Suppressor macrophage (primary cell): Measurements from ENCODE around the gene CAPN3.
A peak's percentile ranks its signal among the peaks of the same experiment; 100 is the strongest.

Experiments used
- DNase-seq, 4 experiments: peaks; one replicate each; pipeline ENCODE4 v3.0.0-alpha.2; 2020 to 2022

Gene CAPN3

GRCh38 chr15:42358141-42358540 is 1.2 kb upstream of the CAPN3 start:
- DNase-seq, result no peak

GRCh38 chr15:42359985-42360384 is 684 bp downstream of the CAPN3 start:
- DNase-seq, result peak in 3 of 4 experiments; percentile 26 to 45 (median 28)

- DNase-seq, result no peak
These were observed 1.3 kb downstream of the CAPN3 start for GRCh38 chr15:42360535-42361112.

- DNase-seq, result no peak
These were observed 4.2 kb downstream of the CAPN3 start for GRCh38 chr15:42363487-42363886.

GRCh38 chr15:42363942-42364341 is 4.6 kb downstream of the CAPN3 start:
- no peak for DNase-seq

- no peak for DNase-seq
These were observed 5.2 kb downstream of the CAPN3 start for GRCh38 chr15:42364529-42364928.

GRCh38 chr15:42365921-42366550 is 6.7 kb downstream of the CAPN3 start:
- DNase-seq, result peak in 3 of 4 experiments; percentile 29 to 65 (median 54)

- peak; percentile 83 to 95 (median 91) for DNase-seq
These were observed 7.7 kb downstream of the CAPN3 start for GRCh38 chr15:42367041-42367440.

- no peak for DNase-seq
These were observed 8.8 kb downstream of the CAPN3 start for GRCh38 chr15:42368096-42368495.

- peak in 3 of 4 experiments; percentile 18 to 23 (median 19) for DNase-seq
These were observed 11.8 kb downstream of the CAPN3 start for GRCh38 chr15:42371096-42371495.

- peak in 1 of 4 experiments; percentile 8 for DNase-seq
These were observed 14.0 kb downstream of the CAPN3 start for GRCh38 chr15:42373274-42373673.

GRCh38 chr15:42373936-42374335 is 14.6 kb downstream of the CAPN3 start:
- DNase-seq, result no peak

- no peak for DNase-seq
These were observed 15.5 kb downstream of the CAPN3 start for GRCh38 chr15:42374810-42375209.

GRCh38 chr15:42375252-42375651 is 16.0 kb downstream of the CAPN3 start:
- DNase-seq, result no peak

- no peak for DNase-seq
These were observed 16.6 kb downstream of the CAPN3 start for GRCh38 chr15:42375941-42376340.

- DNase-seq, result no peak
These were observed 18.7 kb downstream of the CAPN3 start for GRCh38 chr15:42378011-42378410.

- DNase-seq, result no peak
These were observed 25.3 kb downstream of the CAPN3 start for GRCh38 chr15:42384597-42384996.

GRCh38 chr15:42385206-42385979 is 26.1 kb downstream of the CAPN3 start:
- peak in 3 of 4 experiments; percentile 50 to 64 (median 57) for DNase-seq

- DNase-seq, result no peak
These were observed 26.8 kb downstream of the CAPN3 start for GRCh38 chr15:42385980-42386700.

GRCh38 chr15:42387603-42388002 is 28.3 kb downstream of the CAPN3 start:
- no peak for DNase-seq

- peak in 1 of 4 experiments; percentile 13 for DNase-seq
These were observed 33.2 kb downstream of the CAPN3 start for GRCh38 chr15:42392309-42393024.

GRCh38 chr15:42394106-42394505 is 34.8 kb downstream of the CAPN3 start:
- no peak for DNase-seq
